Measurements from ENCODE around the gene NEU1. TPM values are rescaled to one million over a fixed set of nuclear protein-coding genes. Genes with fewer than 3 reads are reported as not detected.
A peak's percentile ranks its signal among the peaks of the same experiment; 100 is the strongest.

NEU1 gene
- total and polyA plus RNA-seq, 2 of the 8 experiments (the other 6 are each of a cell fraction or from before 2014, with no cell fraction given), result 41.2 to 72.1 TPM

GRCh38 chr6:31862344-31863235 is at the start of gene NEU1 (continued):
- TF ChIP-seq HDAC6 (IDR thresholded peaks at IDR 0.05; ENCODE audit: low read depth, low read length) (no peak), MAX (IDR thresholded peaks at IDR 0.05) (peak; percentile 87), RNF2 (IDR thresholded peaks at IDR 0.05; ENCODE audit: borderline replicate concordance, low read depth, low read length, missing control alignments, poor library complexity, severe bottlenecking) (no peak), SP4 (IDR thresholded peaks at IDR 0.05; ENCODE audit: low read length) (no peak), RXRA (IDR thresholded peaks at IDR 0.05; ENCODE audit: insufficient read depth, low read depth, low read length) (no peak), PHF8 (conservative IDR thresholded peaks at IDR 0.05; ENCODE audit: low read depth, low read length) (peak; percentile 67), CBX8 (IDR thresholded peaks at IDR 0.05; ENCODE audit: borderline replicate concordance, low read depth, low read length) (no peak), CTBP2 (IDR thresholded peaks at IDR 0.05; ENCODE audit: borderline replicate concordance, insufficient read depth, insufficient read length, low read length) (no peak), SRF (IDR thresholded peaks at IDR 0.05; ENCODE audit: low read depth, low read length) (no peak), SIRT6 (IDR thresholded peaks at IDR 0.05; ENCODE audit: low read length) (no peak), KDM1A (IDR thresholded peaks at IDR 0.05; ENCODE audit: borderline replicate concordance, low read length) (no peak), SP2 (IDR thresholded peaks at IDR 0.05; ENCODE audit: low read length) (peak; percentile 8; the same call in 1 of the 2 replicates), TBP (IDR thresholded peaks at IDR 0.05; ENCODE audit: low read depth, low read length) (peak; percentile 92), CBX5 (IDR thresholded peaks at IDR 0.05; ENCODE audit: low read depth, low read length) (no peak), RFX5 (IDR thresholded peaks at IDR 0.05; ENCODE audit: borderline replicate concordance, low read depth, low read length) (no peak), NRF1 (IDR thresholded peaks at IDR 0.05; ENCODE audit: low read depth, low read length) (no peak), E2F6 (IDR thresholded peaks at IDR 0.05) (peak; percentile 78), GTF2F1 (IDR thresholded peaks at IDR 0.05; ENCODE audit: borderline replicate concordance, low read depth, low read length) (no peak), EP300 (IDR thresholded peaks at IDR 0.05; ENCODE audit: borderline replicate concordance in 1 of 2, low read depth in 2 of 2, low read length in 2 of 2) (no peak), JUND (IDR thresholded peaks at IDR 0.05; ENCODE audit: low read length) (peak; percentile 53), YY1 (IDR thresholded peaks at IDR 0.05; ENCODE audit: low read depth, low read length) (no peak), KDM4A (IDR thresholded peaks at IDR 0.05; ENCODE audit: low read depth, low read length, severe bottlenecking) (peak; percentile 32), CEBPB (IDR thresholded peaks at IDR 0.05; ENCODE audit: low read depth, low read length) (no peak)
